HG02943 (cell line): ENCODE results near the gene RASEF.
"Not testable (repeated sequence)": the region's sequence is repeated elsewhere in the genome, so short reads cannot be mapped to it uniquely, and the experiment has no call there.

Source experiments
- ATAC-seq: cut with Tn5 transposase; IDR thresholded peaks from one replicate; pipeline ENCODE4 v1.9.1; 2021; ENCODE audit warnings: mild to moderate bottlenecking, low read depth, moderate library complexity; ENCODE audit not compliant: unreplicated experiment

RASEF gene

GRCh38 chr9:83062651-83063527 lies at the start of gene RASEF:
Gene RASEF (minus strand): TSS chr9:83063142. CDS start chr9:83062867, 275 bp downstream.
- no peak for ATAC-seq

GRCh38 chr9:83111169-83111568 lies 48.2 kb upstream of the RASEF start:
- ATAC-seq: no peak

- ATAC-seq: no peak
These were observed 46.4 kb upstream of the RASEF start for GRCh38 chr9:83109296-83109695.

GRCh38 chr9:83108208-83108607 lies 45.3 kb upstream of the RASEF start:
- ATAC-seq: no peak

GRCh38 chr9:83106772-83107171 lies 43.8 kb upstream of the RASEF start:
- ATAC-seq: no peak

- no peak for ATAC-seq
These were observed 43.3 kb upstream of the RASEF start for GRCh38 chr9:83106263-83106662.

- no peak for ATAC-seq
These were observed 34.7 kb upstream of the RASEF start for GRCh38 chr9:83097633-83098032.

GRCh38 chr9:83093311-83093710 lies 30.4 kb upstream of the RASEF start:
- not testable (repeated sequence) for ATAC-seq

- ATAC-seq: no peak
These were observed 18.9 kb upstream of the RASEF start for GRCh38 chr9:83081846-83082245.

- ATAC-seq: no peak
These were observed 18.1 kb upstream of the RASEF start for GRCh38 chr9:83081010-83081409.

- not testable (repeated sequence) for ATAC-seq
These were observed 13.0 kb upstream of the RASEF start for GRCh38 chr9:83075932-83076331.

GRCh38 chr9:83072498-83072897 lies 9.6 kb upstream of the RASEF start:
- not testable (repeated sequence) for ATAC-seq

GRCh38 chr9:83071626-83072025 lies 8.7 kb upstream of the RASEF start:
- no peak for ATAC-seq

GRCh38 chr9:83070261-83070660 lies 7.3 kb upstream of the RASEF start:
- no peak for ATAC-seq

GRCh38 chr9:83069651-83070050 lies 6.7 kb upstream of the RASEF start:
- ATAC-seq: no peak

- ATAC-seq: no peak
These were observed 5.5 kb upstream of the RASEF start for GRCh38 chr9:83068414-83068813.

GRCh38 chr9:83067579-83067978 lies 4.6 kb upstream of the RASEF start:
- no peak for ATAC-seq

- ATAC-seq: no peak
These were observed 3.8 kb upstream of the RASEF start for GRCh38 chr9:83066771-83067170.

GRCh38 chr9:83065233-83065632 lies 2.3 kb upstream of the RASEF start:
- no peak for ATAC-seq

- ATAC-seq: no peak
These were observed 822 bp downstream of the RASEF start for GRCh38 chr9:83061990-83062650.

- no peak for ATAC-seq
These were observed 1.9 kb downstream of the RASEF start for GRCh38 chr9:83061036-83061435.

- no peak for ATAC-seq
These were observed 2.4 kb downstream of the RASEF start for GRCh38 chr9:83060556-83060955.
